Regular cardiac myocyte (primary cell): Measurements from ENCODE around the gene PIGZ. TPM values are rescaled to one million over a fixed set of nuclear protein-coding genes. Genes with fewer than 3 reads are reported as not detected.

Experiments used
- total RNA-seq: library from RNA; depleted of rRNA; stranded (reverse); fragments of >200 nt; gene quantifications from 2 replicates; pipeline ENCODE4 v1.2.3, GENCODE V29; 2014

PIGZ gene, protein sequence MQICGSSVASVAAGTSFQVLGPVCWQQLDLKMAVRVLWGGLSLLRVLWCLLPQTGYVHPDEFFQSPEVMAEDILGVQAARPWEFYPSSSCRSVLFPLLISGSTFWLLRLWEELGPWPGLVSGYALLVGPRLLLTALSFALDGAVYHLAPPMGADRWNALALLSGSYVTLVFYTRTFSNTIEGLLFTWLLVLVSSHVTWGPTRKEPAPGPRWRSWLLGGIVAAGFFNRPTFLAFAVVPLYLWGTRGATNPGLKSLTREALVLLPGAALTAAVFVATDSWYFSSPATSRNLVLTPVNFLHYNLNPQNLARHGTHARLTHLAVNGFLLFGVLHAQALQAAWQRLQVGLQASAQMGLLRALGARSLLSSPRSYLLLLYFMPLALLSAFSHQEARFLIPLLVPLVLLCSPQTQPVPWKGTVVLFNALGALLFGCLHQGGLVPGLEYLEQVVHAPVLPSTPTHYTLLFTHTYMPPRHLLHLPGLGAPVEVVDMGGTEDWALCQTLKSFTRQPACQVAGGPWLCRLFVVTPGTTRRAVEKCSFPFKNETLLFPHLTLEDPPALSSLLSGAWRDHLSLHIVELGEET
- total RNA-seq, result 1.5 and 8.7 TPM in 2 replicates

GRCh38 chr3:196968233-196969133, at the start of gene PIGZ:
Gene PIGZ (minus strand): TSS chr3:196968833. CDS start chr3:196952031, 16,802 bp downstream.

DNA sequence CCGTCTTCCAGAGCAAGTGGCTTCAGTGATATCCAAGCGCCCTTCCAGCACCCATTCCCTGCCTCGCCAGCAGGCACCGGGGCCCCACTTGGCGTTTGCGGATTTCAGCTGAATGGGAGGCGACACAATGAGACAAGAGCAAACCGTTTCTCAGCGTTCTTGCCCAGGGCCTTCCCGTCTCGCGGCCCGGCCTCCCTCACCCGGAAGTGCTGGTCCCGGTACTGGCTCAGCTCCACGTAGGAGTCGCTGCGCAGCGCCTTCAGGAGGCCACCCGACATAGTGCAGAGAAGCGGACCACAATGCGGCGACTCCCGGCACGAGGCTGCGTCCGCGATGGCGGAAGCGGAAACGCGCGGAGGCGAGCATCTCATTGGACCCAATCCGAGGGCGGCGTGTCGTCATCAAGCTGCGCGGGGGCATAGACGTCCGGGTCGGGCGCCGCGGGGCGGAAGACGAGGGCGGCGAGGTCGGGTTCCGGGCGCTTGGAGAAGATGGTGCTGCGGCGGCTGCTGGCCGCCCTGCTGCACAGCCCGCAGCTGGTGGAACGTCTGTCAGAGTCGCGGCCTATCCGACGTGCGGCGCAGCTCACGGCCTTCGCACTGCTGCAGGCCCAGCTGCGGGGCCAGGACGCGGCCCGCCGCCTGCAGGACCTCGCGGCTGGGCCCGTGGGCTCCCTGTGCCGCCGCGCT, 26.3 kb downstream of the PIGZ start, which contains the start of gene NCBP2:
NCBP2 (minus strand) TSS at position 303 of the 689 bp plus-strand sequence; CDS start at position 278, 25 bp downstream.

Other genes with a start within 250 kb of the PIGZ start
- gene PAK2, start 229.0 kb downstream of the PIGZ start, total RNA-seq, result 33.2 and 37.2 TPM in 2 replicates
- 54.4 and 56.7 TPM in 2 replicates for gene SENP5, start 100.9 kb downstream of the PIGZ start, total RNA-seq
- 72.7 and 78.0 TPM in 2 replicates for gene NCBP2, start 26.3 kb downstream of the PIGZ start, total RNA-seq
- 5.2 and 24.2 TPM in 2 replicates for gene MELTF, start 61.0 kb upstream of the PIGZ start, total RNA-seq